GM12892 (cell line): Measurements from ENCODE around the gene LSG1.

Source experiments
- POLR2A ChIP-seq: IDR thresholded peaks from 2 replicates; pipeline ENCODE4 v1.6.1; 2011; ENCODE audit warnings: low read depth, low read length, control low read depth
- POLR2AphosphoS5 ChIP-seq: IDR thresholded peaks from 2 replicates; pipeline ENCODE4 v1.6.1; 2011; ENCODE audit warnings: low read depth, low read length, control low read depth
- TAF1 ChIP-seq: IDR thresholded peaks from 2 replicates; pipeline ENCODE4 v1.6.1; 2011; ENCODE audit warnings: low read depth, mild to moderate bottlenecking, control low read depth, low read length, borderline replicate concordance

GRCh38 chr3:194685718-194686413 is 13.9 kb upstream of the LSG1 start, which contains the start of gene FAM43A:
- TF ChIP-seq POLR2A (peak; percentile 100), POLR2AphosphoS5 (peak; percentile 97), TAF1 (peak; percentile 92)
